ENCODE measurements around the gene TMEM121. TPM values are rescaled to one million over a fixed set of nuclear protein-coding genes. Genes with fewer than 3 reads are reported as not detected.

The TMEM121 gene
- total RNA-seq, 2 experiments from 2014 or later: 0.21 to 0.25 TPM

GRCh38 chr14:105529569-105530284, 3.3 kb downstream of the TMEM121 start:
- H3K4me3 ChIP-seq (ENCODE audit: low read depth, low read length, poor library complexity, severe bottlenecking): no peak overlapping the region
- H2AFZ ChIP-seq (ENCODE audit: low read length): no peak overlapping the region
- no peaks in the 10 kb centered on the region for H3K9me2 ChIP-seq (ENCODE audit: insufficient read depth, low read length)
- H3K27ac ChIP-seq (ENCODE audit: low read depth, low read length, poor library complexity, severe bottlenecking): no peak overlapping the region
- no peaks in the 10 kb centered on the region for H3K9me3 ChIP-seq (ENCODE audit: low read length)
- no peaks in the 10 kb centered on the region for H3K36me3 ChIP-seq (ENCODE audit: insufficient read depth, low read length)
- no peaks in the 10 kb centered on the region for H4K20me1 ChIP-seq (ENCODE audit: insufficient read depth, low read length)
- DNase-seq (ENCODE audit: low spot score): peak; percentile 12
- peak overlapping the region; percentile 79 for H3K4me2 ChIP-seq (ENCODE audit: low read length)
- no TSS peak for BruUV-seq (replicated peaks)
- ChIA-PET POLR2A (no interaction called here), CTCF (ENCODE audit: unreplicated experiment) (interaction anchor here (0.6 kb wide), 1 partner anchor 41 kb away, joined by 3 read pairs; no protein-coding TSS in a partner anchor)
- H3K79me2 ChIP-seq (ENCODE audit: insufficient read depth, low read depth, low read length): no peaks in the 10 kb centered on the region
- H3K4me1 ChIP-seq (ENCODE audit: insufficient read depth, low read length, poor library complexity, severe bottlenecking): peaks cover 47% of the 10 kb centered on the region
- TF ChIP-seq EZH2phosphoT487 (IDR thresholded peaks at IDR 0.05; ENCODE audit: borderline replicate concordance, low read depth, low read length) (no peak), CTCF (conservative IDR thresholded peaks at IDR 0.05; ENCODE audit: low read length) (no peak)
- intact Hi-C loops (cut with micrococcal nuclease; ENCODE audit: unreplicated experiment): loop anchor here (2.0 kb wide), 1 partner anchor 159 kb away; no protein-coding TSS in a partner anchor

DNA sequence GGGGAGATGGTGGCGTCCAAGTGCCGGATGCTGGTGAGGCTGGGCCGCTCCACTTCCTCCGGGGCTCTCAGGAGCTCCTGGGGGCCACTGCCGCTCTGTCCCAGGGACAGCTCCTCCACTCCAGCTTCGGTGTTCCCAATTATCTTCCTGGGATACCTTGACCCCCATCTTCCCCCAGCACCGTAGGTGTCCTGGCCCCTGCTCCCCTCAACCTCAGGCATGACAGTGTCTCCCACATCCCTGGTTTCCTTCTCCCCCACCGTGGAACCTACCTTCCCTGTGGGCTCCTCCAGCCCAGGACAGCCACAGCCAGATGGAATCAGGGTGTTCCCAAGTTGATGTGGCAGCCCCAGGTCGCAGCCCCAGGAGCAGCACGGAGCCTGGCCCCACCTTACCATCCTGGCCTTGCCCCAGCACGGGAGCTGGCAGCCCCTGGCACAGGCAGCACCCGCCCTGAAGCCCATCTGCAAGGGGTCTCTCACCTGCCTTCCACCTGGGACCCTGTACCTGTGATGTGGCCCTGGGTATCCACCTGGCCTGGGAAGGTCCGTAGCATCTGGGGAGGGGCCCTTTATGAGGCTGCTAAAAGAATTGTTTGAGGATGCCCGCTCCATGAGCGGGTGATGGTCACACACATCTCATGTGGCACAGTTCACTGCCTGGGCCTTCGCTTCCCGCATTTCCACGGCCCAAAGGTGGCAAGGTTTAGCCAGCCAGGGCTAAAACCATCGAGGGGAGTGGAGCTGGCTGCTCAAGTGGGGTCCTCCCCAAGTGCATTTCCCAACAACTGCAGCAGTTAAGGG, 4.1 kb downstream of the TMEM121 start:
- H3K4me3 ChIP-seq (ENCODE audit: low read depth, low read length, poor library complexity, severe bottlenecking): no peak overlapping the region
- H3K27ac ChIP-seq (ENCODE audit: low read depth, low read length, poor library complexity, severe bottlenecking): no peak overlapping the region
- peak overlapping the region; percentile 79; the same call in 1 of the 2 replicates for H3K4me2 ChIP-seq (ENCODE audit: low read length)
- no peaks in the 10 kb centered on the region for H3K36me3 ChIP-seq (ENCODE audit: insufficient read depth, low read length)
- H3K9me2 ChIP-seq (ENCODE audit: insufficient read depth, low read length): no peaks in the 10 kb centered on the region
- TF ChIP-seq CTCF (conservative IDR thresholded peaks at IDR 0.05; ENCODE audit: low read length) (no peak), EZH2phosphoT487 (IDR thresholded peaks at IDR 0.05; ENCODE audit: borderline replicate concordance, low read depth, low read length) (no peak)
- ChIA-PET POLR2A (no interaction called here), CTCF (ENCODE audit: unreplicated experiment) (no interaction called here)
- no peaks in the 10 kb centered on the region for H4K20me1 ChIP-seq (ENCODE audit: insufficient read depth, low read length)
- no TSS peak for BruUV-seq (replicated peaks)
- DNase-seq (ENCODE audit: low spot score): peak; percentile 37
- intact Hi-C loops (cut with micrococcal nuclease; ENCODE audit: unreplicated experiment): no loop called here
- no peaks in the 10 kb centered on the region for H3K9me3 ChIP-seq (ENCODE audit: low read length)
- no peak overlapping the region for H2AFZ ChIP-seq (ENCODE audit: low read length)
- H3K4me1 ChIP-seq (ENCODE audit: insufficient read depth, low read length, poor library complexity, severe bottlenecking): peaks cover 47% of the 10 kb centered on the region
- H3K79me2 ChIP-seq (ENCODE audit: insufficient read depth, low read depth, low read length): no peaks in the 10 kb centered on the region
